GM21515 (cell line): ENCODE data around the gene CDK11A.
A peak's percentile ranks its signal among the peaks of the same experiment; 100 is the strongest.
"Not testable (repeated sequence)": the region's sequence is repeated elsewhere in the genome, so short reads cannot be mapped to it uniquely, and the experiment has no call there.

Experiments used
- ATAC-seq: cut with Tn5 transposase; IDR thresholded peaks from one replicate; pipeline ENCODE4 v1.9.1; 2021; ENCODE audit not compliant: unreplicated experiment

CDK11A gene

GRCh38 chr1:1664318-1664717, 59.8 kb downstream of the CDK11A start:
- ATAC-seq = not testable (repeated sequence)

GRCh38 chr1:1662830-1663560, 61.2 kb downstream of the CDK11A start:
- not testable (repeated sequence) for ATAC-seq

- not testable (repeated sequence) for ATAC-seq
These were observed 61.8 kb downstream of the CDK11A start for GRCh38 chr1:1662392-1662791.

GRCh38 chr1:1658583-1659549, 65.3 kb downstream of the CDK11A start, which contains the start of gene CDK11B:
Gene CDK11B (minus strand): TSS chr1:1659004. CDS start chr1:1657485, 1,519 bp downstream.
- ATAC-seq = peak; percentile 85
